ENCODE data around the gene GALNT17.

GALNT17 gene

DNA sequence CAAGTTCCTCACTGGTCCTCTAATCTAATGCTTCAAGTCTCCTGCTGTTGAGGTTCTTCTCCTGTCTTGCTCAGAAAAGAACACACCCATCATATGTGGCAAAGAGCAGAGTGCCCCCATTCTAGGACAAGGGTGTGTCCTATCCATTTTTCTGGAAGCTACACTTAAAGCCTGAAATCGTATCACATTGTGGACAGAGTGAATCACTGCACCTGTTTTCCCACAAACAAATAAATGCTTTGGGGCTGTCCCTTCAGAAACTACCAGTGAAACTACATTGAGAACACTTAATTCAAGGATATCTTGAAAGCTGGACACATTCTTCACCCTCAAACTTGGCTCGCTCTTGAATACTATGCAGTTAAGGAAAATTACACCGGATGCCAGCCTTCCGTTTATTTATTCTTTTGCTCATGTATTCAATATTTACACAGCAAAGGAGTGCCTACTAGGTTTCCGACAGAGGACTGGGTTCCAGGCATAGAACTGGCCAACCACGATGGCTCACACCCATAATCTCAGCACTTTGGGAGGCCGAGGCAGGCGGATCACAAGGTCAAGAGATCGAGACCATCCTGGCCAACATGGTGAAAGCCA is 473.0 kb downstream of the GALNT17 start:
- no peak for DNase-seq
- ChIA-PET POLR2A (no interaction called here), CTCF (no interaction called here)
- no peaks in the 10 kb centered on the region for H3K27me3 ChIP-seq (replicated peaks in 2 of 5; ENCODE audit: control insufficient read depth in 4 of 5, insufficient read depth in 5 of 5, low read length in 4 of 5)
- H3K4me1 ChIP-seq (ENCODE audit: control extremely low read depth in 1 of 4, control insufficient read depth in 4 of 4, insufficient read depth in 4 of 4, low read length in 3 of 4): no peaks in the 10 kb centered on the region
- H3K27ac ChIP-seq (ENCODE audit: insufficient read depth in 1 of 2, low read depth in 1 of 2, low read length in 2 of 2, poor library complexity in 1 of 2, severe bottlenecking in 2 of 2): no peak overlapping the region
- H3K4me3 ChIP-seq (ENCODE audit: control insufficient read depth in 1 of 7, extremely low read depth in 1 of 7, insufficient read depth in 4 of 7, low read depth in 2 of 7, low read length in 6 of 7): no peak overlapping the region
- H3K36me3 ChIP-seq (ENCODE audit: control insufficient read depth in 4 of 4, insufficient read depth in 4 of 4, low read length in 3 of 4): no peaks in the 10 kb centered on the region
- H3K9me3 ChIP-seq (ENCODE audit: control extremely low read depth in 1 of 5, control insufficient read depth in 4 of 5, insufficient read depth in 2 of 5, low read depth in 1 of 5, low read length in 4 of 5): peaks cover 0 to 2% (median 0%) of the 10 kb centered on the region in 5 experiments
- WGBS (ENCODE audit: insufficient coverage): 95% methylated on average over 7 of the region's 9 CpGs

DNA sequence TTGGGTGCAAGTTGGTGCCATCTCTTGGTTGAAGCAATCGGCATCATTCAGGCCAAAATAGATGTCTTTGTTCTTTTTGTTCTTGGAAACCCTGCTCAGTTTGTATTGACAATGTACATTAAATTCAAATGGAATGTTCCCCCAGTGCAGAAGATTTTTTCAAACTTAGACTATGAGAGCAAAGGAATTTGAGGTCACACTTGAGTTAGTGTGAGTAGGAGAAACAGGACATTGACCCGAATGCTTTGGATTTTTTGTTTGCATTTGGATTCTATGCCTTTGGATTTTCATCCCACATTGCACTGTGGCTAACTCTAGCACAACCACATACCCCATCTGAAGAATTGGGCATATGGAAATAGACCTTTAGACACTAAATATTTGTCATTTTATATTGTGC is 480.0 kb downstream of the GALNT17 start:
- CTCF ChIA-PET: no interaction called here
- POLR2A ChIA-PET: no interaction called here
- H3K27me3 ChIP-seq (replicated peaks in 2 of 5; ENCODE audit: control insufficient read depth in 4 of 5, insufficient read depth in 5 of 5, low read length in 4 of 5): peaks cover 0 to 7% (median 3%) of the 10 kb centered on the region in 5 experiments
- peaks cover 0 to 2% (median 0%) of the 10 kb centered on the region in 5 experiments for H3K9me3 ChIP-seq (ENCODE audit: control extremely low read depth in 1 of 5, control insufficient read depth in 4 of 5, insufficient read depth in 2 of 5, low read depth in 1 of 5, low read length in 4 of 5)
- WGBS (ENCODE audit: insufficient coverage): 100% methylated on average over 1 of the region's 2 CpGs
- H3K36me3 ChIP-seq (ENCODE audit: control insufficient read depth in 4 of 4, insufficient read depth in 4 of 4, low read length in 3 of 4): no peaks in the 10 kb centered on the region
- no peaks in the 10 kb centered on the region for H3K4me1 ChIP-seq (ENCODE audit: control extremely low read depth in 1 of 4, control insufficient read depth in 4 of 4, insufficient read depth in 4 of 4, low read length in 3 of 4)
- no peak overlapping the region for H3K27ac ChIP-seq (ENCODE audit: insufficient read depth in 1 of 2, low read depth in 1 of 2, low read length in 2 of 2, poor library complexity in 1 of 2, severe bottlenecking in 2 of 2)
- no peak for DNase-seq
- H3K4me3 ChIP-seq (ENCODE audit: control insufficient read depth in 1 of 7, extremely low read depth in 1 of 7, insufficient read depth in 4 of 7, low read depth in 2 of 7, low read length in 6 of 7): no peak overlapping the region

DNA sequence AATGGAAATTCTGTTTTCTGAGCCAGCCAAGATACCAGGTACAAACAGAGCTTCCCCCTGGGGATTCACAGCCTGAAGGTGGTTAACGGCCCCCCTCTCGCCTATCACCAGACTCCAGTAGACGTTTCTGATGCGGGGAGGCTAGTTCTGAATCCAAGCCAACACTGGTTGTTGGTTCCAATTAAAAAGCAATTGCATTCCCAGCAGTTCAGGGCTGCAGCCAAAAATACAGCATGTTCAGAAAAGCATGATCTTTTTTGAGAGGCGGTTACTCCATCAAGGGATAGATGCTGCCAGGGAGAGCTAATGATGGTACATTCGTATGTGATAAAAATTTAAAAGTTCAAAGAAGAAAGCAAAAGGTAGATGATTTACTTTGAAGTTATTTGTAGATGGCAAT is 481.0 kb downstream of the GALNT17 start:
- Histone ChIP-seq H3K27ac (ENCODE audit: insufficient read depth in 1 of 2, low read depth in 1 of 2, low read length in 2 of 2, poor library complexity in 1 of 2, severe bottlenecking in 2 of 2) (no peak overlapping the region), H3K36me3 (ENCODE audit: control insufficient read depth in 4 of 4, insufficient read depth in 4 of 4, low read length in 3 of 4) (no peaks in the 10 kb centered on the region), H3K27me3 (replicated peaks in 2 of 5; ENCODE audit: control insufficient read depth in 4 of 5, insufficient read depth in 5 of 5, low read length in 4 of 5) (peaks cover 0 to 7% (median 3%) of the 10 kb centered on the region in 5 experiments), H3K9me3 (ENCODE audit: control extremely low read depth in 1 of 5, control insufficient read depth in 4 of 5, insufficient read depth in 2 of 5, low read depth in 1 of 5, low read length in 4 of 5) (peaks cover 0 to 2% (median 0%) of the 10 kb centered on the region in 5 experiments), H3K4me3 (ENCODE audit: control insufficient read depth in 1 of 7, extremely low read depth in 1 of 7, insufficient read depth in 4 of 7, low read depth in 2 of 7, low read length in 6 of 7) (no peak overlapping the region), H3K4me1 (ENCODE audit: control extremely low read depth in 1 of 4, control insufficient read depth in 4 of 4, insufficient read depth in 4 of 4, low read length in 3 of 4) (no peaks in the 10 kb centered on the region)
- ChIA-PET CTCF (no interaction called here), POLR2A (no interaction called here)
- no peak for DNase-seq
- WGBS (ENCODE audit: insufficient coverage): 72% methylated on average over 6 of the region's 6 CpGs

DNA sequence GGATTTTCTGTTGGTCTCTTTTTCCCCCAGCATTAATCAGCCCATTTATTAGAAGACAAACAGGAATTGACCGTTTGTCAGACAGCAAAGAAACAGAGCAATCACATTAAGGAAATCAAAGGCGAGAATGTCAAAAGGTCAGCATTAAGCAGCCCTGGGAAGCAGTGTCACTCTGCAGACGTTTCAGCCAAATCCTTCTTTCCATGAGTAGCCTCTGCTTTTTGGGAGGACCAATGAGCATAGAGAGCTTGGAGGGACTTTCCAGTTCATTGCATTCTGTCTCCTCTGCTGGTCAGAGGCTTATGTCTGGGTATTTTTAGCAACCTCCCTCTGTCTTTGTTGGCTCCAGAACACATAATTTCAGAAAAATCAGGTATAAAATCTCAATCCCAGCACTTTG is 481.4 kb downstream of the GALNT17 start:
- Histone ChIP-seq H3K9me3 (ENCODE audit: control extremely low read depth in 1 of 5, control insufficient read depth in 4 of 5, insufficient read depth in 2 of 5, low read depth in 1 of 5, low read length in 4 of 5) (no peaks in the 10 kb centered on the region), H3K4me1 (ENCODE audit: control extremely low read depth in 1 of 4, control insufficient read depth in 4 of 4, insufficient read depth in 4 of 4, low read length in 3 of 4) (no peaks in the 10 kb centered on the region), H3K27ac (ENCODE audit: insufficient read depth in 1 of 2, low read depth in 1 of 2, low read length in 2 of 2, poor library complexity in 1 of 2, severe bottlenecking in 2 of 2) (no peak overlapping the region), H3K36me3 (ENCODE audit: control insufficient read depth in 4 of 4, insufficient read depth in 4 of 4, low read length in 3 of 4) (no peaks in the 10 kb centered on the region), H3K4me3 (ENCODE audit: control insufficient read depth in 1 of 7, extremely low read depth in 1 of 7, insufficient read depth in 4 of 7, low read depth in 2 of 7, low read length in 6 of 7) (no peak overlapping the region), H3K27me3 (replicated peaks in 2 of 5; ENCODE audit: control insufficient read depth in 4 of 5, insufficient read depth in 5 of 5, low read length in 4 of 5) (peaks cover 0 to 7% (median 3%) of the 10 kb centered on the region in 5 experiments)
- no peak for DNase-seq
- WGBS (ENCODE audit: insufficient coverage): 39% methylated on average over 3 of the region's 3 CpGs
- CTCF ChIA-PET: no interaction called here
- POLR2A ChIA-PET: no interaction called here

DNA sequence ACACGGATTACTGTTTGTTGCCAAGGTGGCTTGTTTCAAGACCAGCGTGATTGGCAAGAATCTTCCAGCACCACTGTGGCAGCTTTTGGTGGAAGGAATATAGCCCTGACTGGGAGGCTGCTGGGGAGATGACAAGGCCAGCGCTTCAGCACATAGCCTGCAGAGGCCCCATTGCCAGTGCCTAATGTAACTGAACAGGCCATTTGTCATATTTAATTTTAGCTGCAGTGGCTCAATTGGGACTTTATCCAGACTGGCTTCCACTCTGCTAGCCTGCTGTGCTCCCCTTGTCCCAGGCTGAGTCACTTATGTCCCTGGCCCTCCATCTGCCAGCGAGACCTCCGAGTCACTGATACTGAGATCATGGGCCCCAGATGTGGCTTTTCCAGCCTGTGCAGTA is 483.1 kb downstream of the GALNT17 start:
- CTCF ChIA-PET: no interaction called here
- Histone ChIP-seq H3K27ac (ENCODE audit: insufficient read depth in 1 of 2, low read depth in 1 of 2, low read length in 2 of 2, poor library complexity in 1 of 2, severe bottlenecking in 2 of 2) (no peak overlapping the region), H3K4me1 (ENCODE audit: control extremely low read depth in 1 of 4, control insufficient read depth in 4 of 4, insufficient read depth in 4 of 4, low read length in 3 of 4) (no peaks in the 10 kb centered on the region), H3K4me3 (ENCODE audit: control insufficient read depth in 1 of 7, extremely low read depth in 1 of 7, insufficient read depth in 4 of 7, low read depth in 2 of 7, low read length in 6 of 7) (no peak overlapping the region), H3K9me3 (ENCODE audit: control extremely low read depth in 1 of 5, control insufficient read depth in 4 of 5, insufficient read depth in 2 of 5, low read depth in 1 of 5, low read length in 4 of 5) (no peaks in the 10 kb centered on the region), H3K36me3 (ENCODE audit: control insufficient read depth in 4 of 4, insufficient read depth in 4 of 4, low read length in 3 of 4) (no peaks in the 10 kb centered on the region), H3K27me3 (replicated peaks in 2 of 5; ENCODE audit: control insufficient read depth in 4 of 5, insufficient read depth in 5 of 5, low read length in 4 of 5) (peaks cover 0 to 7% (median 3%) of the 10 kb centered on the region in 5 experiments)
- WGBS (ENCODE audit: insufficient coverage): 68% methylated on average over 4 of the region's 5 CpGs
- POLR2A ChIA-PET: no interaction called here
- DNase-seq: no peak

DNA sequence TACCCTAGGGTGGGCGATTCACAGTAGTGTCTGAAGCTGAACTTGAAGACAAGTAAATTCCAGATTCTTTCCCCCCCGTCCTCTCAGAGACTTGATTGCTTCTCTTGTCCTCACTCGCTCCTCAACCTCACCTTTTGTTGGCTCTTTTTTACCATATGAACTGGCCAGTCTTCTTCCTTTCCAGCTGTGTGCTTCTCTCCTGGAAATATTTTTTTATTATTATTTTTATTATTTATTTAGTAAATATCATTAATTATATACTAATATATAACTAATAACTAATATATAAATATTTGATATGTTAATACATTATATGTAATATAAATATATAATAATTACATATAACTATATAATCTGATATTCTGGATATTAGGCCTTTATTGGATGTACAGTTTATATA is 484.3 kb downstream of the GALNT17 start:
- ChIA-PET CTCF (no interaction called here), POLR2A (no interaction called here)
- Histone ChIP-seq H3K27me3 (replicated peaks in 2 of 5; ENCODE audit: control insufficient read depth in 4 of 5, insufficient read depth in 5 of 5, low read length in 4 of 5) (peaks cover 0 to 7% (median 3%) of the 10 kb centered on the region in 5 experiments), H3K27ac (ENCODE audit: insufficient read depth in 1 of 2, low read depth in 1 of 2, low read length in 2 of 2, poor library complexity in 1 of 2, severe bottlenecking in 2 of 2) (no peak overlapping the region), H3K9me3 (ENCODE audit: control extremely low read depth in 1 of 5, control insufficient read depth in 4 of 5, insufficient read depth in 2 of 5, low read depth in 1 of 5, low read length in 4 of 5) (no peaks in the 10 kb centered on the region), H3K36me3 (ENCODE audit: control insufficient read depth in 4 of 4, insufficient read depth in 4 of 4, low read length in 3 of 4) (no peaks in the 10 kb centered on the region), H3K4me1 (ENCODE audit: control extremely low read depth in 1 of 4, control insufficient read depth in 4 of 4, insufficient read depth in 4 of 4, low read length in 3 of 4) (no peaks in the 10 kb centered on the region), H3K4me3 (ENCODE audit: control insufficient read depth in 1 of 7, extremely low read depth in 1 of 7, insufficient read depth in 4 of 7, low read depth in 2 of 7, low read length in 6 of 7) (no peak overlapping the region)
- no peak for DNase-seq
- WGBS (ENCODE audit: insufficient coverage): 100% methylated on average over 2 of the region's 3 CpGs

DNA sequence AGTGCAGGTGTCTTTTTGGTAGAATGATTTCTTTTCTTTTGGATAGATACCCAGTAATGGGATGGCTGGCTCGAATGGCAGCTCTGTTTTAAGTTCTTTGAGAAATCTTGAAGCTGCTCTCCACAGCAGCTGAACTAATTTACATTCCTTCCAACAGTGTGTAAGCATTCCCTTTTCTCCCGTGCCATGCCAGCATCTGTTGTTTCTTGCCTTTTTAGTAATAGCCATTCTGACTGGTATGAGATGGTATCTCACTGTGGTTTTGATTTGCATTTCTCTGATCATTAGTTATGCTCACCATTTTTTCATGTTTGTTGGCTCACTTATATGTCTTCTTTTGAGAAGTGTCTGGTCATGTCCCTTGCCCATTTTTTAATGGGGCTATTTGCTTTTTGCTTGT is 486.3 kb downstream of the GALNT17 start:
- Histone ChIP-seq H3K9me3 (ENCODE audit: control extremely low read depth in 1 of 5, control insufficient read depth in 4 of 5, insufficient read depth in 2 of 5, low read depth in 1 of 5, low read length in 4 of 5) (no peaks in the 10 kb centered on the region), H3K27me3 (replicated peaks in 2 of 5; ENCODE audit: control insufficient read depth in 4 of 5, insufficient read depth in 5 of 5, low read length in 4 of 5) (peaks cover 0 to 3% (median 0%) of the 10 kb centered on the region in 5 experiments), H3K4me1 (ENCODE audit: control extremely low read depth in 1 of 4, control insufficient read depth in 4 of 4, insufficient read depth in 4 of 4, low read length in 3 of 4) (no peaks in the 10 kb centered on the region), H3K36me3 (ENCODE audit: control insufficient read depth in 4 of 4, insufficient read depth in 4 of 4, low read length in 3 of 4) (no peaks in the 10 kb centered on the region), H3K4me3 (ENCODE audit: control insufficient read depth in 1 of 7, extremely low read depth in 1 of 7, insufficient read depth in 4 of 7, low read depth in 2 of 7, low read length in 6 of 7) (no peak overlapping the region), H3K27ac (ENCODE audit: insufficient read depth in 1 of 2, low read depth in 1 of 2, low read length in 2 of 2, poor library complexity in 1 of 2, severe bottlenecking in 2 of 2) (no peak overlapping the region)
- ChIA-PET CTCF (no interaction called here), POLR2A (no interaction called here)
- WGBS (ENCODE audit: insufficient coverage): 60% methylated on average over 1 of the region's 2 CpGs
- DNase-seq: no peak

Data from common myeloid progenitor, CD34-positive (primary cell).